SU-DHL-6 (cell line): Measurements from ENCODE around the gene UNC45A.

Source experiments
- H2AFZ ChIP-seq: fragments of 200-600 bp; sonication (generic); 2 replicates; pipeline ENCODE4 v1.6.1; 2014; ENCODE audit warnings: low read depth, mild to moderate bottlenecking, moderate library complexity, mixed read lengths, antibody characterized with exemption, low read length; ENCODE audit not compliant: severe bottlenecking
- H3F3A ChIP-seq: fragments of 200-600 bp; shearing (Covaris generic); 2 replicates; pipeline ENCODE4 v1.6.0; 2016; ENCODE audit warnings: antibody characterized with exemption, mild to moderate bottlenecking; ENCODE audit not compliant: insufficient read depth
- H3K27ac ChIP-seq: fragments of 200-600 bp; sonication (generic); 2 replicates; pipeline ENCODE4 v1.5.1; 2016; ENCODE audit warnings: low read depth, mild to moderate bottlenecking, low read length, moderate library complexity, mixed read lengths
- H3K27me3 ChIP-seq: fragments of 200-600 bp; sonication (generic), shearing (Covaris generic); 2 replicates; pipeline ENCODE4 v1.6.0; 2014; ENCODE audit warnings: mild to moderate bottlenecking, low read length
- H3K36me3 ChIP-seq: fragments of 200-600 bp; sonication (generic); 2 replicates; pipeline ENCODE4 v1.6.1; 2014; ENCODE audit warnings: mild to moderate bottlenecking, low read length, mixed read lengths
- H3K4me2 ChIP-seq: fragments of 300-600, 200-600 bp; shearing (Covaris generic), sonication (generic); 2 replicates; pipeline ENCODE4 v1.6.0; 2014; ENCODE audit warnings: low read length, low read depth, mild to moderate bottlenecking; ENCODE audit not compliant: poor library complexity, severe bottlenecking
- H3K4me3 ChIP-seq: fragments of 200-600 bp; sonication (generic); 2 replicates; pipeline ENCODE4 v1.5.1; 2014; ENCODE audit warnings: antibody characterized with exemption, low read length, mild to moderate bottlenecking, mixed read lengths; ENCODE audit not compliant: insufficient read depth, poor library complexity, severe bottlenecking
- H3K79me2 ChIP-seq: fragments of 200-600 bp; sonication (generic); 2 replicates; pipeline ENCODE4 v1.6.1; 2014; ENCODE audit warnings: mild to moderate bottlenecking, low read length, moderate library complexity; ENCODE audit not compliant: insufficient read depth
- H3K9ac ChIP-seq: fragments of 200-600 bp; sonication (generic); 2 replicates; pipeline ENCODE4 v1.7.0; 2014; ENCODE audit warnings: mild to moderate bottlenecking, low read length
- H3K9me2 ChIP-seq: fragments of 200-600 bp; sonication (generic); replicated peaks from 2 replicates; pipeline ENCODE4 v1.6.1; 2014; ENCODE audit warnings: low read length; ENCODE audit not compliant: insufficient read depth
- H3K9me3 ChIP-seq: fragments of 200-600 bp; sonication (generic); 2 replicates; pipeline ENCODE4 v1.6.1; 2014; ENCODE audit warnings: low read length, mixed read lengths; ENCODE audit not compliant: insufficient read depth
- H4K20me1 ChIP-seq: fragments of 200-600 bp; sonication (generic); 2 replicates; pipeline ENCODE4 v1.6.1; 2014; ENCODE audit warnings: low read depth, mild to moderate bottlenecking, antibody characterized with exemption, low read length, moderate library complexity, mixed read lengths
- CTCF ChIP-seq: fragments of 200-600 bp; sonication (generic); IDR thresholded peaks from one replicate; pipeline ENCODE4 v1.5.1; 2017; ENCODE audit warnings: antibody characterized with exemption, mild to moderate bottlenecking, low read length, moderate library complexity; ENCODE audit not compliant: insufficient read depth, poor library complexity, severe bottlenecking
- EZH2phosphoT487 ChIP-seq: fragments of 200-600 bp; sonication (generic), shearing (Covaris generic); conservative IDR thresholded peaks from 2 replicates; pipeline ENCODE4 v1.6.1; 2018; ENCODE audit warnings: mild to moderate bottlenecking, antibody characterized with exemption, low read length, moderate library complexity, mixed read lengths

The UNC45A gene

GRCh38 chr15:90959894-90960293 is 24.8 kb downstream of the UNC45A start:
- no peak overlapping the region for H3K27ac ChIP-seq
- 0 out of 2 replicates have a peak, but pooled peaks cover 3% of the 10 kb centered on the region for H3K36me3 ChIP-seq
- peaks cover 25% of the 10 kb centered on the region for H3F3A ChIP-seq
- H3K79me2 ChIP-seq, result peaks cover 3% of the 10 kb centered on the region; the same call in 1 of the 2 replicates
- H3K9ac ChIP-seq, result no peak overlapping the region
- TF ChIP-seq EZH2phosphoT487, result no peak
- TF ChIP-seq CTCF, result no peak
- no peaks in the 10 kb centered on the region for H3K27me3 ChIP-seq
- no peak overlapping the region for H3K4me2 ChIP-seq
- H4K20me1 ChIP-seq, result 0 out of 2 replicates have a peak, but pooled peaks cover 4% of the 10 kb centered on the region
- no peak overlapping the region for H3K4me3 ChIP-seq
- no peaks in the 10 kb centered on the region for H3K9me2 ChIP-seq
- H3K9me3 ChIP-seq, result no peaks in the 10 kb centered on the region
- H2AFZ ChIP-seq, result no peak overlapping the region

GRCh38 chr15:90960298-90961091 is 25.4 kb downstream of the UNC45A start:
- peaks cover 21% of the 10 kb centered on the region for H3F3A ChIP-seq
- 0 out of 2 replicates have a peak, but pooled peaks cover 4% of the 10 kb centered on the region for H4K20me1 ChIP-seq
- no peak for TF ChIP-seq EZH2phosphoT487
- no peak for TF ChIP-seq CTCF
- H3K9me2 ChIP-seq, result no peaks in the 10 kb centered on the region
- H3K4me3 ChIP-seq, result no peak overlapping the region
- no peak overlapping the region for H3K9ac ChIP-seq
- no peaks in the 10 kb centered on the region for H3K27me3 ChIP-seq
- H3K36me3 ChIP-seq, result peaks cover 5% of the 10 kb centered on the region; the same call in 1 of the 2 replicates
- no peaks in the 10 kb centered on the region for H3K9me3 ChIP-seq
- H3K79me2 ChIP-seq, result peaks cover 3% of the 10 kb centered on the region; the same call in 1 of the 2 replicates
- H3K4me2 ChIP-seq, result no peak overlapping the region
- no peak overlapping the region for H3K27ac ChIP-seq
- H2AFZ ChIP-seq, result no peak overlapping the region

DNA sequence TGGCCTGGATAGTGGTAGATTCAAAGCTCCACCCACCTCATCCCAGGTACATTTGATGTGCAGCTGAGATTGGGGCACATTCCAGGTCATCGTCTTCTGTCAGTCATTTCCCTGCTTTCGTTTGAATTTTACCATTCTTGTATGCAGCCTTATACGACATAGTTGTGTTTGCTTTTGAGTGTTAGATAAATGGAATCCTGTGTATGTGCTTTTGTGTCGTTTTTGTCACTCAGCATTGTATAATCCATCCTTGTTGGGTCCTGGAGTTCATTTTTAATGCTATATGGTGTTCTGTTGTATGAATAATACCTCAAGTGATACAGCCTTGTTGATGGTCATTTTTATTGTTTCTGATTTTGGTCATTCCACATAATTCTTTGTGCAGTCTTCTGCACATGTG is 26.9 kb downstream of the UNC45A start:
- no peaks in the 10 kb centered on the region for H3K9me2 ChIP-seq
- H3K79me2 ChIP-seq, result no peaks in the 10 kb centered on the region
- H3K4me3 ChIP-seq, result no peak overlapping the region
- no peak for TF ChIP-seq EZH2phosphoT487
- TF ChIP-seq CTCF, result no peak
- no peaks in the 10 kb centered on the region for H3K27me3 ChIP-seq
- no peak overlapping the region for H2AFZ ChIP-seq
- H3K9me3 ChIP-seq, result no peaks in the 10 kb centered on the region
- no peak overlapping the region for H3K9ac ChIP-seq
- 0 out of 2 replicates have a peak, but pooled peaks cover 4% of the 10 kb centered on the region for H4K20me1 ChIP-seq
- H3F3A ChIP-seq, result peaks cover 15% of the 10 kb centered on the region
- no peak overlapping the region for H3K27ac ChIP-seq
- H3K4me2 ChIP-seq, result no peak overlapping the region
- H3K36me3 ChIP-seq, result peaks cover 16% of the 10 kb centered on the region; the same call in 1 of the 2 replicates
